T-cell (primary cell): Measurements from ENCODE around the gene CYTH1. TPM values are rescaled to one million over a fixed set of nuclear protein-coding genes. Genes with fewer than 3 reads are reported as not detected.

Experiments used
- ATAC-seq, 4 experiments: fragments of 200-7000 bp in 3 of 4; fragments of 150-1000 bp in 1 of 4; cut with Tn5 transposase; replicated peaks in 1 of 4; 1 replicate in 3 of 4; 2 replicates in 1 of 4; pipeline ENCODE4 v1.10.0; 2021; ENCODE audit warnings: moderate library complexity in 3 of 4, mild to moderate bottlenecking in 2 of 4, moderate number of reproducible peaks in 1 of 4
- CTCF ChIA-PET, 2 donors: fragments of 300-600 bp; sonication (Branson Sonifier 250); formaldehyde crosslinking; loops; one replicate each; lab custom pipeline; 2022; ENCODE audit warnings: antibody characterized with exemption in 2 of 2; lab: Charles Lee
- POLR2A ChIA-PET, 2 donors: fragments of 300-600 bp; sonication (Branson Sonifier 250); formaldehyde crosslinking; loops; one replicate each; lab custom pipeline; 2022; ENCODE audit warnings: antibody characterized with exemption in 2 of 2; lab: Charles Lee
- DNase-seq, 35 experiments: peaks; one replicate each; pipeline versions ENCODE4 v3.0.0 to v3.0.0-alpha.2; 2013 to 2023
- H3K27ac ChIP-seq: one replicate; pipeline ENCODE4 v1.5.1; 2013; ENCODE audit warnings: low read length
- H3K27me3 ChIP-seq, 2 experiments: replicated peaks in 1 of 2; 1 replicate in 1 of 2; 2 replicates in 1 of 2; pipeline versions ENCODE4 v1.6.1 to v1.7.0; 2013; ENCODE audit warnings: low read length in 1 of 2, mixed read lengths in 1 of 2; ENCODE audit not compliant: control insufficient read depth in 2 of 2, insufficient read depth in 2 of 2; ENCODE audit errors: extremely low read depth in 1 of 2
- H3K36me3 ChIP-seq, 2 donors: 1 replicate in 1 of 2; 2 replicates in 1 of 2; pipeline versions ENCODE4 v1.6.1 to v1.7.0; 2013; ENCODE audit warnings: low read length in 1 of 2; ENCODE audit not compliant: control insufficient read depth in 2 of 2, insufficient read depth in 1 of 2; ENCODE audit errors: extremely low read depth in 1 of 2
- H3K4me1 ChIP-seq, 2 experiments: 1 replicate in 1 of 2; 2 replicates in 1 of 2; pipeline versions ENCODE4 v1.6.1 to v1.7.0; 2013; ENCODE audit warnings: low read length in 2 of 2, mixed read lengths in 1 of 2; ENCODE audit not compliant: insufficient read depth in 2 of 2, control insufficient read depth in 1 of 2; ENCODE audit errors: extremely low read depth in 1 of 2
- H3K4me3 ChIP-seq, 2 donors: 1 replicate in 1 of 2; 2 replicates in 1 of 2; pipeline versions ENCODE4 v1.5.1 to v1.7.0; 2013; ENCODE audit warnings: mild to moderate bottlenecking in 2 of 2, low read length in 1 of 2, moderate library complexity in 1 of 2; ENCODE audit not compliant: control insufficient read depth in 1 of 2; ENCODE audit errors: extremely low read depth in 1 of 2
- H3K9me3 ChIP-seq: 2 replicates; pipeline ENCODE4 v1.7.0; 2013
- H3K27ac Mint-ChIP-seq, 2 donors: one replicate each; pipeline ENCODE4 v1.8.0; 2020 to 2021; ENCODE audit warnings: mild to moderate bottlenecking in 2 of 2, mixed read lengths in 2 of 2
- H3K27me3 Mint-ChIP-seq, 2 donors: one replicate each; pipeline ENCODE4 v1.8.0; 2021 to 2022; ENCODE audit warnings: mixed read lengths in 2 of 2
- H3K36me3 Mint-ChIP-seq: one replicate; pipeline ENCODE4 v1.8.0; 2021; ENCODE audit warnings: mixed read lengths
- H3K4me1 Mint-ChIP-seq, 3 donors: one replicate each; pipeline ENCODE4 v1.8.0; 2020 to 2022; ENCODE audit warnings: mixed read lengths in 3 of 3, mild to moderate bottlenecking in 1 of 3
- H3K4me3 Mint-ChIP-seq, 3 donors: one replicate each; pipeline ENCODE4 v1.8.0; 2020 to 2022; ENCODE audit warnings: mild to moderate bottlenecking in 3 of 3, mixed read lengths in 3 of 3, moderate library complexity in 3 of 3
- H3K9me3 Mint-ChIP-seq, 3 donors: one replicate each; pipeline ENCODE4 v1.8.0; 2020 to 2022; ENCODE audit warnings: mixed read lengths in 3 of 3
- WGBS: methylation state at CpG from one replicate; pipeline ENCODE4 v1.1.5; 2013; ENCODE audit warnings: missing lambda C conversion rate; ENCODE audit not compliant: insufficient coverage; 5-methylcytosine and 5-hydroxymethylcytosine counted together
- total RNA-seq, 35 experiments: library from RNA in 6 of 35; stranded (reverse) in 6 of 35; fragments of 120-200 nt in 1 of 35; gene quantifications; one replicate each; pipeline versions ENCODE4 v1.2.1 to v1.2.4 and lab custom pipeline; 2013 to 2026

Gene CYTH1
- total RNA-seq, 5 donors from 2014 or later (not counting 1 experiment from before 2014, with no cell fraction given): 357 to 509 (median 372) TPM

- Histone ChIP-seq H3K4me1 (peaks cover 15 to 70% of the 10 kb centered on the region in 2 experiments), H3K36me3 (peaks cover 17 to 79% of the 10 kb centered on the region in 2 donors), H3K27ac (no peak overlapping the region), H3K27me3 (no peaks in the 10 kb centered on the region), H3K4me3 (peak overlapping the region in 1 of 2 donors; percentile 40), H3K9me3 (no peaks in the 10 kb centered on the region)
- Mint-ChIP-seq H3K4me3 (peak overlapping the region; percentile 62 to 70 (median 63)), H3K4me1 (peaks cover 67 to 81% (median 71%) of the 10 kb centered on the region in 3 donors), H3K27me3 (no peaks in the 10 kb centered on the region), H3K9me3 (no peaks in the 10 kb centered on the region), H3K36me3 (peaks cover 71% of the 10 kb centered on the region), H3K27ac (peak overlapping the region; percentile 88 to 91)
- ChIA-PET POLR2A (interaction anchor here (0.6 kb wide), 3 partner anchors 14 to 552 kb away, joined by 3 to 6 read pairs (median 4); no protein-coding TSS in a partner anchor), CTCF (interaction anchor here in 1 of 2 donors (1.1 kb wide), 1 partner anchor 16 kb away, joined by 3 read pairs; no protein-coding TSS in a partner anchor)
- peak in 2 of 4 experiments; percentile 6 to 13 for ATAC-seq
- WGBS: 65% methylated on average over 18 of the region's 21 CpGs
- DNase-seq: peak in 3 of 35 experiments; percentile 34 to 50 (median 45)
Observed at GRCh38 chr17:78803186-78803845, 21.2 kb upstream of the CYTH1 start.

DNA sequence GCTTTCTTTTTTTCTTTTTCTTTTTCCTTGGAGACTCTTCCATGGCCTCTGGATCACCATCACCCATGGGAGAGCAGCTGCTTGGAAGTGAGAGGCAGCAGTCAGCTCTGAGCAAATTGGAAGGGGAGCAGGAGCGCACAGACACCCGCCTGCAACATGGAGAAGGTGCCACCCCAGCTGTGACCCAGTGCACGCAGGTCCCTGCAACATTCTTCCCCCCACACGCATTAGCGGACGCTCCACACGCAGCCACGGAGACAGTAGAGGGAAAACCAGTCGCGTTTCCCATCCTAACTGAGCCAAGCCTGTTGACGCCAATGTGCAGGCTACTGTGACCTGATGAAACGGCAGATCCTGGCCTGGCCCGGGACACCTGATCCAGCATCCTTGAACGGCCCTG, 20.4 kb upstream of the CYTH1 start:
- Histone ChIP-seq H3K9me3 (no peaks in the 10 kb centered on the region), H3K36me3 (peaks cover 21 to 79% of the 10 kb centered on the region in 2 donors), H3K4me3 (no peak overlapping the region), H3K4me1 (peaks cover 15 to 76% of the 10 kb centered on the region in 2 experiments), H3K27me3 (no peaks in the 10 kb centered on the region), H3K27ac (no peak overlapping the region)
- Mint-ChIP-seq H3K36me3 (peaks cover 72% of the 10 kb centered on the region), H3K27ac (peak overlapping the region; percentile 88 to 91), H3K9me3 (no peaks in the 10 kb centered on the region), H3K27me3 (no peaks in the 10 kb centered on the region), H3K4me1 (peaks cover 74 to 77% (median 77%) of the 10 kb centered on the region in 3 donors), H3K4me3 (peak overlapping the region in 1 of 3 donors; percentile 62)
- CTCF ChIA-PET: no interaction called here
- DNase-seq (no peak), ATAC-seq (no peak)
- POLR2A ChIA-PET: interaction anchor here (0.6 kb wide), 2 partner anchors 13 to 22 kb away, joined by 3 to 4 read pairs; no protein-coding TSS in a partner anchor
- 97% methylated on average over 13 of the region's 14 CpGs for WGBS

GRCh38 chr17:78802008-78802407, 19.9 kb upstream of the CYTH1 start:
- ATAC-seq (peak in 1 of 4 experiments; percentile 4), DNase-seq (no peak)
- H3K36me3 Mint-ChIP-seq: peaks cover 68% of the 10 kb centered on the region
- H3K4me3 Mint-ChIP-seq: no peak overlapping the region
- H3K27ac Mint-ChIP-seq: peak overlapping the region in 1 of 2 donors; percentile 91
- no peak overlapping the region for H3K27ac ChIP-seq
- no peaks in the 10 kb centered on the region for H3K27me3 Mint-ChIP-seq
- WGBS: 83% methylated on average over 17 of the region's 30 CpGs
- H3K4me1 Mint-ChIP-seq: peaks cover 74% of the 10 kb centered on the region in 3 donors
- CTCF ChIA-PET: interaction anchor here in 1 of 2 donors (0.7 kb wide), 1 partner anchor 37 kb away, joined by 3 read pairs; no protein-coding TSS in a partner anchor
- no peaks in the 10 kb centered on the region for H3K9me3 Mint-ChIP-seq
- peaks cover 15 to 74% of the 10 kb centered on the region in 2 experiments for H3K4me1 ChIP-seq
- peaks cover 22 to 79% of the 10 kb centered on the region in 2 donors for H3K36me3 ChIP-seq
- no peak overlapping the region for H3K4me3 ChIP-seq
- POLR2A ChIA-PET: no interaction called here
- no peaks in the 10 kb centered on the region for H3K27me3 ChIP-seq
- H3K9me3 ChIP-seq: no peaks in the 10 kb centered on the region

DNA sequence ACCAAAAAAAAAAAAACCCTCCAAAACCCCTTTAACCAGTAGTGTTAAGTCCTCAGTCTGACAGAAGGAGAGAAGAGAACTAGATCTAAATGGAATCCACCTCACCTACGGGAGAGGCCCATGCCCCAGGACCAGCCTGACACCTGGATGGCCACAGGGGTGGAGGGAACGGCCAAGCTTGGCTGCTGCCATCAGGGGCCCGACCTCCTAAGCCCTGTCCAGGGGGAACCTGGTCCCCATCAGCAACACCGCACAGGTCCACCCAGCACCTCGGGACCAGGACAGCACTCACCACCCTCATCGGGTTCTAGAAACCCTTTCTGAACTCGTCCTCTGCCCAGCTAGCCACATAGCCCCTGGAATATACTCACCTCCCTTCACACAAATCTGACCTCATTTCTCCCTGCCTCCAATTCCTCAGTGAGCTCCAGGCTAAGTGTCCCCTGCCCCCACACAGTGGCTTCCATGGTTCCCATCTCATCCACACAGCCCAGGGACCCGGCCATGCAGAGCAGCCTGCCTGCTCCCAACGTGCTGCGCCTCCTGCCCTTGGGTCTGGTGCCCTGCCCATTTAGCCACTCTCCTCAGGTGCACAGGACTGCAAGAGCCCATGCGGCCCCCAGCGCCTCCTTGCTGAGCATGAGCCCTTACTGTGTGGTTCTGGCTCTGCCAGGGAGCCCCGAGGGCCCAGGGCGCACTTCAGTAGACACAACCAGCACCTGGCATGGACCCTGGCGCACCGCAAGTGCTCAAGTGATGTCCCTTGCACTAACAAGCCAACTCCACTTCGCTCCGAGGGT, 18.3 kb upstream of the CYTH1 start:
- ChIA-PET CTCF (interaction anchor here (0.6 to 1.8 kb wide), 5 partner anchors 15 to 91 kb away, joined by 3 to 9 read pairs (median 4); no protein-coding TSS in a partner anchor), POLR2A (interaction anchor here (0.7 to 1.2 kb wide), 3 partner anchors 11 to 75 kb away, joined by 4 to 15 read pairs (median 7); no protein-coding TSS in a partner anchor)
- no peak for DNase-seq
- Mint-ChIP-seq H3K4me3 (no peak overlapping the region), H3K27me3 (no peaks in the 10 kb centered on the region), H3K9me3 (no peaks in the 10 kb centered on the region), H3K4me1 (peaks cover 58 to 70% (median 60%) of the 10 kb centered on the region in 3 donors), H3K36me3 (peaks cover 67% of the 10 kb centered on the region), H3K27ac (peak overlapping the region; percentile 69 to 83)
- peak in 1 of 4 experiments; percentile 12 for ATAC-seq
- 89% methylated on average over 12 of the region's 18 CpGs for WGBS
- Histone ChIP-seq H3K27me3 (no peaks in the 10 kb centered on the region), H3K4me3 (no peak overlapping the region), H3K4me1 (peaks cover 12 to 63% of the 10 kb centered on the region in 2 experiments), H3K36me3 (peaks cover 31 to 80% of the 10 kb centered on the region in 2 donors), H3K27ac (no peak overlapping the region), H3K9me3 (no peaks in the 10 kb centered on the region)

GRCh38 chr17:78798695-78799559, 16.9 kb upstream of the CYTH1 start:
- Histone ChIP-seq H3K27ac (no peak overlapping the region), H3K9me3 (no peaks in the 10 kb centered on the region), H3K4me1 (peaks cover 6 to 63% of the 10 kb centered on the region in 2 experiments), H3K4me3 (no peak overlapping the region), H3K36me3 (peaks cover 39 to 87% of the 10 kb centered on the region in 2 donors), H3K27me3 (no peaks in the 10 kb centered on the region)
- CTCF ChIA-PET: interaction anchor here in 1 of 2 donors (0.6 to 1.8 kb wide), 6 partner anchors 9 to 70 kb away, joined by 3 to 5 read pairs (median 4); no protein-coding TSS in a partner anchor
- peak in 1 of 35 experiments; percentile 65 for DNase-seq
- 88% methylated on average over 28 of the region's 33 CpGs for WGBS
- peak overlapping the region in 2 of 3 donors; percentile 26 to 31 for H3K4me3 Mint-ChIP-seq
- H3K36me3 Mint-ChIP-seq: peaks cover 75% of the 10 kb centered on the region
- H3K9me3 Mint-ChIP-seq: no peaks in the 10 kb centered on the region
- H3K27me3 Mint-ChIP-seq: no peaks in the 10 kb centered on the region
- ATAC-seq: peak in 3 of 4 experiments; percentile 30 to 69 (median 53)
- peak overlapping the region; percentile 86 to 93 for H3K27ac Mint-ChIP-seq
- POLR2A ChIA-PET: interaction anchor here in 1 of 2 donors (0.7 kb wide), 1 partner anchor 8 kb away, joined by 5 read pairs; no protein-coding TSS in a partner anchor
- H3K4me1 Mint-ChIP-seq: peaks cover 55 to 70% (median 57%) of the 10 kb centered on the region in 3 donors
